Esophagus squamous epithelium (tissue), 4 donors: ENCODE results near the gene ZBED4.

ENCODE experiments used
- CTCF ChIP-seq, 6 experiments: fragments of 450-650 bp in 4 of 6; fragments of 200-600 bp in 2 of 6; sonication (generic) in 2 of 6; IDR thresholded peaks; one replicate each; pipeline ENCODE4 v1.5.1; 2016 to 2019; ENCODE audit warnings: antibody characterized with exemption in 6 of 6, mild to moderate bottlenecking in 4 of 6, moderate library complexity in 4 of 6
- POLR2A ChIP-seq, 4 donors: fragments of 450-650 bp; IDR thresholded peaks; one replicate each; pipeline ENCODE4 v1.6.1; 2017; ENCODE audit warnings: antibody characterized with exemption in 4 of 4, mild to moderate bottlenecking in 4 of 4, moderate library complexity in 3 of 4

GRCh38 chr22:49893025-49893424 lies 39.4 kb downstream of the ZBED4 start:
- no peak for TF ChIP-seq POLR2A (IDR thresholded peaks at IDR 0.05)
- TF ChIP-seq CTCF (IDR thresholded peaks at IDR 0.05), result no peak
